ENCODE results near the gene CXCL14. TPM values are rescaled to one million over a fixed set of nuclear protein-coding genes. Genes with fewer than 3 reads are reported as not detected.

CXCL14 gene
- total RNA-seq, 6 experiments from 2014 or later, result 2.3 to 12.2 (median 3.8) TPM

GRCh38 chr5:135569755-135570452 lies 8.9 kb downstream of the CXCL14 start:
- no peak overlapping the region for H3K27ac ChIP-seq
- no peak overlapping the region for H3K4me3 ChIP-seq
- H3K36me3 ChIP-seq, result no peaks in the 10 kb centered on the region
- no peaks in the 10 kb centered on the region for H3K27me3 ChIP-seq
- intact Hi-C loops (cut with DNase I), result loop anchor here in 1 of 2 donors (10.0 kb wide), 1 partner anchor 265 kb away; the partner anchor contains the start of gene SLC25A48
- 40% methylated on average over 5 of the region's 10 CpGs for WGBS (ENCODE audit: insufficient coverage, low coverage, low lambda C conversion rate, missing lambda C conversion rate)
- ATAC-seq (peak; percentile 45 to 68 (median 54)), DNase-seq (peak in 1 of 3 donors; percentile 46)
- no peak for TF ChIP-seq POLR2A (IDR thresholded peaks at IDR 0.05)
- TF ChIP-seq, protein P1, sequence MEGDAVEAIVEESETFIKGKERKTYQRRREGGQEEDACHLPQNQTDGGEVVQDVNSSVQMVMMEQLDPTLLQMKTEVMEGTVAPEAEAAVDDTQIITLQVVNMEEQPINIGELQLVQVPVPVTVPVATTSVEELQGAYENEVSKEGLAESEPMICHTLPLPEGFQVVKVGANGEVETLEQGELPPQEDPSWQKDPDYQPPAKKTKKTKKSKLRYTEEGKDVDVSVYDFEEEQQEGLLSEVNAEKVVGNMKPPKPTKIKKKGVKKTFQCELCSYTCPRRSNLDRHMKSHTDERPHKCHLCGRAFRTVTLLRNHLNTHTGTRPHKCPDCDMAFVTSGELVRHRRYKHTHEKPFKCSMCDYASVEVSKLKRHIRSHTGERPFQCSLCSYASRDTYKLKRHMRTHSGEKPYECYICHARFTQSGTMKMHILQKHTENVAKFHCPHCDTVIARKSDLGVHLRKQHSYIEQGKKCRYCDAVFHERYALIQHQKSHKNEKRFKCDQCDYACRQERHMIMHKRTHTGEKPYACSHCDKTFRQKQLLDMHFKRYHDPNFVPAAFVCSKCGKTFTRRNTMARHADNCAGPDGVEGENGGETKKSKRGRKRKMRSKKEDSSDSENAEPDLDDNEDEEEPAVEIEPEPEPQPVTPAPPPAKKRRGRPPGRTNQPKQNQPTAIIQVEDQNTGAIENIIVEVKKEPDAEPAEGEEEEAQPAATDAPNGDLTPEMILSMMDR (IDR thresholded peaks at IDR 0.05), result peak in 3 of 4 donors; percentile 35 to 42 (median 35)
- no peaks in the 10 kb centered on the region for H3K4me1 ChIP-seq
- no peaks in the 10 kb centered on the region for H3K9me3 ChIP-seq

- WGBS (ENCODE audit: insufficient coverage, low coverage, low lambda C conversion rate, missing lambda C conversion rate), result 45% methylated on average over 5 of the region's 5 CpGs
- intact Hi-C loops (cut with DNase I), result loop anchor here in 1 of 2 donors (10.0 kb wide), 1 partner anchor 266 kb away; the partner anchor contains the start of gene SLC25A48
- no peak overlapping the region for H3K27ac ChIP-seq
Observed at GRCh38 chr5:135568923-135569360, 9.8 kb downstream of the CXCL14 start.

DNA sequence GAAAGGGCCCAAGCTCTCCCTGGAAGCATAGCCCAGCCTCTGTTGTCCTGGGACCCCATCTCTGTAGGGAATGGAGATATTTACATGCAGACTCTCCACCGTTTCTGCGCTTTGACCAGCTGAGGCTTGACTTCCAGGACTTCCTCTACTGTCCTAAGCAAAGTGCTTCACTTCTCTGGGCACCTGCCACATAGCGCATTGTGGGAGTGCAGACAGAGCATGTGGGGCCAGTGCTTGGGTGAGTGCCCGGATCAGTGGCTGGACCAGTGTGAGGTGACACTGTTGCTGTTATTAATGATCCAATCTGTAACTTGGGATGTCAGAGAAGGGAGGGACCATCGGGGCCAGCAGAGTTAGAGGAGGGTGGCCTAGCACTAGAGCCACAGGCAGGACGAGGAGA lies 10.5 kb downstream of the CXCL14 start:
- no peak overlapping the region for H3K27ac ChIP-seq
- H3K4me3 ChIP-seq, result no peak overlapping the region
- no peak for ATAC-seq
- TF ChIP-seq POLR2A (IDR thresholded peaks at IDR 0.05), result no peak
- TF ChIP-seq, protein P1 (IDR thresholded peaks at IDR 0.05), result no peak
- H3K36me3 ChIP-seq, result no peaks in the 10 kb centered on the region
- DNase-seq, result no peak
- intact Hi-C loops (cut with DNase I), result loop anchor here in 1 of 2 donors (10.0 kb wide), 1 partner anchor 267 kb away; the partner anchor contains the start of gene SLC25A48
- 63% methylated on average over 3 of the region's 6 CpGs for WGBS (ENCODE audit: insufficient coverage, low coverage, low lambda C conversion rate, missing lambda C conversion rate)
- no peaks in the 10 kb centered on the region for H3K27me3 ChIP-seq
- no peaks in the 10 kb centered on the region for H3K4me1 ChIP-seq
- H3K9me3 ChIP-seq, result no peaks in the 10 kb centered on the region

More at GRCh38 chr5:135568923-135569360, 9.8 kb downstream of the CXCL14 start:
- Histone ChIP-seq H3K36me3 (no peaks in the 10 kb centered on the region), H3K4me1 (no peaks in the 10 kb centered on the region), H3K4me3 (no peak overlapping the region), H3K27me3 (no peaks in the 10 kb centered on the region), H3K9me3 (no peaks in the 10 kb centered on the region)
- no peak for TF ChIP-seq POLR2A (IDR thresholded peaks at IDR 0.05)
- TF ChIP-seq, protein P1 (IDR thresholded peaks at IDR 0.05), result no peak
- ATAC-seq (no peak), DNase-seq (no peak)

- Histone ChIP-seq H3K36me3 (no peaks in the 10 kb centered on the region), H3K4me1 (no peaks in the 10 kb centered on the region), H3K4me3 (no peak overlapping the region), H3K9me3 (no peaks in the 10 kb centered on the region), H3K27ac (no peak overlapping the region), H3K27me3 (no peaks in the 10 kb centered on the region)
- no peak for TF ChIP-seq POLR2A (IDR thresholded peaks at IDR 0.05)
- TF ChIP-seq, protein P1 (IDR thresholded peaks at IDR 0.05), result no peak
- no peak for DNase-seq
- intact Hi-C loops (cut with DNase I), result loop anchor here in 1 of 2 donors (10.0 kb wide), 1 partner anchor 267 kb away; the partner anchor contains the start of gene SLC25A48
- no peak for ATAC-seq
- WGBS (ENCODE audit: insufficient coverage, low coverage, low lambda C conversion rate, missing lambda C conversion rate), result 38% methylated on average over 2 of the region's 4 CpGs
Observed at GRCh38 chr5:135567661-135568060, 11.1 kb downstream of the CXCL14 start.
